Stomach (tissue), 9 donors: ENCODE measurements around the gene BBS4. TPM values are rescaled to one million over a fixed set of nuclear protein-coding genes. Genes with fewer than 3 reads are reported as not detected.

Source experiments
- DNase-seq, 2 donors: peaks; one replicate each; pipeline versions ENCODE4 v3.0.0 to v3.0.0-alpha.2; 2013 to 2019
- H3K27ac ChIP-seq, 5 donors: fragments of 200-600 bp in 4 of 5; sonication (generic) in 4 of 5; one replicate each; pipeline ENCODE4 v1.5.1; 2013 to 2019; ENCODE audit warnings: mild to moderate bottlenecking in 1 of 5, moderate library complexity in 1 of 5
- H3K27me3 ChIP-seq, 3 donors: fragments of 200-600 bp; sonication (generic); one replicate each; pipeline ENCODE4 v1.5.1; 2017 to 2019; ENCODE audit warnings: mixed run types in 1 of 3
- H3K36me3 ChIP-seq, 4 donors: fragments of 200-600 bp; sonication (generic); 1 replicate in 3 of 4; 2 replicates in 1 of 4; pipeline ENCODE4 v1.5.1; 2016 to 2019
- H3K4me1 ChIP-seq, 4 donors: fragments of 200-600 bp; sonication (generic); one replicate each; pipeline ENCODE4 v1.5.1; 2016 to 2019
- H3K4me3 ChIP-seq, 4 donors: fragments of 200-600 bp; sonication (generic) in 3 of 4; one replicate each; pipeline ENCODE4 v1.5.1; 2016 to 2019; ENCODE audit warnings: mild to moderate bottlenecking in 1 of 4
- H3K9me3 ChIP-seq, 4 donors: fragments of 200-600 bp; sonication (generic); one replicate each; pipeline ENCODE4 v1.5.1; 2016 to 2019
- CTCF ChIP-seq, 7 experiments: fragments of 450-650 bp in 4 of 7; fragments of 200-600 bp in 3 of 7; sonication (generic) in 3 of 7; IDR thresholded peaks; one replicate each; pipeline ENCODE4 v1.5.1; 2016 to 2019; ENCODE audit warnings: antibody characterized with exemption in 7 of 7, control low read depth in 2 of 7, mild to moderate bottlenecking in 1 of 7
- EP300 ChIP-seq: sonication (generic); formaldehyde crosslinking; IDR thresholded peaks from one replicate; pipeline ENCODE4 v1.6.1; 2017; ENCODE audit warnings: antibody characterized with exemption
- POLR2A ChIP-seq, 4 donors: fragments of 450-650 bp; IDR thresholded peaks; one replicate each; pipeline ENCODE4 v1.6.1; 2016; ENCODE audit warnings: antibody characterized with exemption in 4 of 4, control low read depth in 2 of 4, mild to moderate bottlenecking in 1 of 4, moderate library complexity in 1 of 4
- POLR2AphosphoS5 ChIP-seq, 3 donors: sonication (generic); formaldehyde crosslinking; IDR thresholded peaks; one replicate each; pipeline ENCODE4 v1.6.1; 2016; ENCODE audit warnings: antibody characterized with exemption in 3 of 3
- WGBS, 5 donors: extraction: QIAGEN DNeasy Blood & Tissue Kit in 3 of 5; methylation state at CpG; one replicate each; pipeline versions ENCODE4 v1.1.5 to v1.1.7; 2013 to 2018; 5-methylcytosine and 5-hydroxymethylcytosine counted together
- intact Hi-C: fragments of 100-400 bp; cut with DNase I; formaldehyde crosslinking; loops from one replicate; pipeline ENCODE4 v1.15.1; 2023; ENCODE audit warnings: low total_unique reads
- polyA plus RNA-seq, 3 donors: library from polyadenylated mRNA; stranded (reverse); fragments of 200-250 nt; gene quantifications; one replicate each; pipeline ENCODE4 v1.2.3, GENCODE V29; 2013
- total RNA-seq, 5 donors: library from RNA; depleted of rRNA; stranded (reverse); fragments of >200 nt; gene quantifications; one replicate each; pipeline versions ENCODE4 v1.1.0 to v1.2.3, GENCODE V29; 2014 to 2016
- donor health status: healthy with polysubstance abuse.
- donor health status: Bipolar disorder and iron deficiency.
- donor health status: healthy.

The BBS4 gene
- total and polyA plus RNA-seq, 8 donors = 4.3 to 53.1 (median 17.5) TPM

GRCh38 chr15:72735111-72735510, 49.1 kb downstream of the BBS4 start:
- H3K36me3 ChIP-seq = peaks cover 38 to 94% (median 90%) of the 10 kb centered on the region in 4 donors
- 93 to 100% (median 95%) methylated on average over 2 of the region's 2 CpGs for WGBS, 5 donors

GRCh38 chr15:72737061-72737460, 51.1 kb downstream of the BBS4 start:
- intact Hi-C loops = no loop called here
- Histone ChIP-seq H3K36me3 (peaks cover 35 to 90% (median 83%) of the 10 kb centered on the region in 4 donors), H3K4me1 (peaks cover 0 to 10% (median 0%) of the 10 kb centered on the region in 4 donors), H3K9me3 (no peaks in the 10 kb centered on the region), H3K4me3 (no peak overlapping the region), H3K27me3 (no peaks in the 10 kb centered on the region), H3K27ac (no peak overlapping the region)
- TF ChIP-seq POLR2AphosphoS5 (IDR thresholded peaks at IDR 0.05) = no peak
- no peak for TF ChIP-seq CTCF (IDR thresholded peaks at IDR 0.05)
- no peak for TF ChIP-seq POLR2A (IDR thresholded peaks at IDR 0.05)
- TF ChIP-seq EP300 = no peak
- DNase-seq = no peak
- 74 to 83% (median 78%) methylated on average over 3 of the region's 3 CpGs for WGBS, 5 donors

More at GRCh38 chr15:72735111-72735510, 49.1 kb downstream of the BBS4 start:
- TF ChIP-seq EP300 (no peak), CTCF (IDR thresholded peaks at IDR 0.05) (no peak), POLR2A (IDR thresholded peaks at IDR 0.05) (no peak), POLR2AphosphoS5 (IDR thresholded peaks at IDR 0.05) (no peak)
- no peaks in the 10 kb centered on the region for H3K27me3 ChIP-seq
- intact Hi-C loops = no loop called here
- no peak for DNase-seq
- H3K4me1 ChIP-seq = peaks cover 0 to 10% (median 0%) of the 10 kb centered on the region in 4 donors
- H3K27ac ChIP-seq = no peak overlapping the region
- H3K9me3 ChIP-seq = no peaks in the 10 kb centered on the region
- no peak overlapping the region for H3K4me3 ChIP-seq

- no peak for DNase-seq
- intact Hi-C loops = no loop called here
- Histone ChIP-seq H3K36me3 (peaks cover 32 to 88% (median 77%) of the 10 kb centered on the region in 4 donors), H3K27ac (no peak overlapping the region), H3K4me3 (no peak overlapping the region), H3K9me3 (no peaks in the 10 kb centered on the region), H3K27me3 (no peaks in the 10 kb centered on the region), H3K4me1 (peaks cover 0 to 10% (median 0%) of the 10 kb centered on the region in 4 donors)
- WGBS, 5 donors = 93 to 100% (median 94%) methylated on average over 1 of the region's 1 CpG
- TF ChIP-seq POLR2A (IDR thresholded peaks at IDR 0.05) (no peak), EP300 (no peak), POLR2AphosphoS5 (IDR thresholded peaks at IDR 0.05) (no peak), CTCF (IDR thresholded peaks at IDR 0.05) (no peak)
These were observed 51.7 kb downstream of the BBS4 start for GRCh38 chr15:72737723-72738122.

GRCh38 chr15:72740219-72740618, 54.2 kb downstream of the BBS4 start:
- Histone ChIP-seq H3K4me3 (no peak overlapping the region), H3K27ac (peak overlapping the region in 1 of 5 donors; percentile 0), H3K27me3 (no peaks in the 10 kb centered on the region), H3K36me3 (peaks cover 32 to 68% (median 58%) of the 10 kb centered on the region in 4 donors), H3K4me1 (peaks cover 0 to 10% (median 0%) of the 10 kb centered on the region in 4 donors), H3K9me3 (no peaks in the 10 kb centered on the region)
- intact Hi-C loops = no loop called here
- TF ChIP-seq CTCF (IDR thresholded peaks at IDR 0.05) (no peak), POLR2A (IDR thresholded peaks at IDR 0.05) (no peak), POLR2AphosphoS5 (IDR thresholded peaks at IDR 0.05) (no peak), EP300 (no peak)
- no peak for DNase-seq
- 46 to 85% (median 71%) methylated on average over 1 of the region's 1 CpG for WGBS, 5 donors
